AG04449 (cell line): ENCODE measurements around the gene HSBP1.
A peak's percentile ranks its signal among the peaks of the same experiment; 100 is the strongest.

Experiments
- CTCF ChIA-PET: fragments of 350-600 bp; formaldehyde crosslinking; extraction: SDS; loops from one replicate; lab custom pipeline; 2021; ENCODE audit warnings: antibody characterized with exemption; lab: Yijun Ruan, JAX
- POLR2A ChIA-PET: fragments of 400-600, 350-600 bp; formaldehyde crosslinking; extraction: SDS; loops from one replicate; lab custom pipeline; 2020; ENCODE audit warnings: antibody characterized with exemption, inconsistent platforms; lab: Yijun Ruan, JAX
- DNase-seq: peaks from one replicate; pipeline ENCODE4 v3.0.0-alpha.2; 2010; ENCODE audit warnings: low read depth, low spot score
- H3K4me3 ChIP-seq: 2 replicates; pipeline ENCODE4 v1.5.1; 2011; ENCODE audit warnings: low read depth, mild to moderate bottlenecking, control low read depth, low read length
- TF ChIP-seq, protein P1 (sequence below): IDR thresholded peaks from one replicate; pipeline ENCODE4 v1.5.1; 2011; ENCODE audit warnings: mild to moderate bottlenecking, moderate library complexity, low read length, control low read depth, inconsistent platforms; ENCODE audit not compliant: insufficient read depth; ENCODE audit errors: missing control alignments

HSBP1 gene

DNA sequence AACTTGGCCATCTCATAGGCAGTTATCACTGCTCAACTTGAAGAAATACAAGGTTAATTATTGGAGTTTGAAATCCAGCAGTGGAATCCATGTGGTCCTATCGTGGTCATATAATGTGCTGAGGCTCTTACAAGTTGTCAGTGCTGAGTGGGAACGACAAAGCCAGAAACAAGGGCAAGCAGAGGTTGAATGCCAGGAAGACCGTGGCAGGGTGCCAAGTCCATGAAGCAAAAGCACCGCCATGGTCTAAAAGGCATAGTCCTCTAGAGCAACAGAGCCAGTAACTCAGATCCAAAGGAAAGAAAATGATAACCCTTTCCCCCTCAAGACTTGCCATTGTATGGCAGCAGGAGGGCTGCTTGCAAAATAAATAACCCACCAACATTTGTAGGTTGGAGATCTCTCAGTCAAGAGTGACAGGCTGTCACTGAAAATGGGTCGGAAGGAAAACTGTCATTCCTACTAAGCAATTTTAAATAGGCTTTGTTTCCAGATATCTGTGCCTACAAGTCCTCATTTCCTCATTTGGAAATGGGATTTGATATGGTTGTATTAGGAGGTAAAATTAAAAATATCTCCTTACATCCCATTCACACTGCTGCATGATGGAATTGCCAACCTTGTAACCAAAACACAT, 36.4 kb upstream of the HSBP1 start:
- H3K4me3 ChIP-seq: no peak overlapping the region
- ChIA-PET CTCF (no interaction called here), POLR2A (no interaction called here)
- DNase-seq: no peak
- TF ChIP-seq, protein P1, sequence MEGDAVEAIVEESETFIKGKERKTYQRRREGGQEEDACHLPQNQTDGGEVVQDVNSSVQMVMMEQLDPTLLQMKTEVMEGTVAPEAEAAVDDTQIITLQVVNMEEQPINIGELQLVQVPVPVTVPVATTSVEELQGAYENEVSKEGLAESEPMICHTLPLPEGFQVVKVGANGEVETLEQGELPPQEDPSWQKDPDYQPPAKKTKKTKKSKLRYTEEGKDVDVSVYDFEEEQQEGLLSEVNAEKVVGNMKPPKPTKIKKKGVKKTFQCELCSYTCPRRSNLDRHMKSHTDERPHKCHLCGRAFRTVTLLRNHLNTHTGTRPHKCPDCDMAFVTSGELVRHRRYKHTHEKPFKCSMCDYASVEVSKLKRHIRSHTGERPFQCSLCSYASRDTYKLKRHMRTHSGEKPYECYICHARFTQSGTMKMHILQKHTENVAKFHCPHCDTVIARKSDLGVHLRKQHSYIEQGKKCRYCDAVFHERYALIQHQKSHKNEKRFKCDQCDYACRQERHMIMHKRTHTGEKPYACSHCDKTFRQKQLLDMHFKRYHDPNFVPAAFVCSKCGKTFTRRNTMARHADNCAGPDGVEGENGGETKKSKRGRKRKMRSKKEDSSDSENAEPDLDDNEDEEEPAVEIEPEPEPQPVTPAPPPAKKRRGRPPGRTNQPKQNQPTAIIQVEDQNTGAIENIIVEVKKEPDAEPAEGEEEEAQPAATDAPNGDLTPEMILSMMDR: no peak

DNA sequence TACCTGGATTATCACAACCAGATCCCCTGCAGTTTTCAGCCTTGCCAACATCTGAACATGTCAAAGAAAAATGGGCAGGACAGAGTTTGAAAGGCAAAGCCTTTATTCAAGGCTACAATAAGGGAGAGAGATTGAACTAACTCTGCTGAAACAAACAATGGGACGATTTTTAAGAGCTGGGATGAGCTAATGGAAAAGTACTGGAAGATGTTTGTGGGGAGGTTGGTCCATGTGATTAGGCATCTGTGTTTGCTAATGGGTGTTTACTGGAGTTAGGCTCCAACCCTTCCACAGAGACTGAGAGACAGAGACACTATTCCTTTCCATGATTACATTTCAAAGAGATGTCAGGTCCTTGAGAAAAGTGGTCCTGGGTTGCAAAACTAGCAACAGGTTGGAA, 35.0 kb upstream of the HSBP1 start:
- H3K4me3 ChIP-seq: no peak overlapping the region
- CTCF ChIA-PET: no interaction called here
- TF ChIP-seq, protein P1: no peak
- DNase-seq: no peak
- POLR2A ChIA-PET: no interaction called here

DNA sequence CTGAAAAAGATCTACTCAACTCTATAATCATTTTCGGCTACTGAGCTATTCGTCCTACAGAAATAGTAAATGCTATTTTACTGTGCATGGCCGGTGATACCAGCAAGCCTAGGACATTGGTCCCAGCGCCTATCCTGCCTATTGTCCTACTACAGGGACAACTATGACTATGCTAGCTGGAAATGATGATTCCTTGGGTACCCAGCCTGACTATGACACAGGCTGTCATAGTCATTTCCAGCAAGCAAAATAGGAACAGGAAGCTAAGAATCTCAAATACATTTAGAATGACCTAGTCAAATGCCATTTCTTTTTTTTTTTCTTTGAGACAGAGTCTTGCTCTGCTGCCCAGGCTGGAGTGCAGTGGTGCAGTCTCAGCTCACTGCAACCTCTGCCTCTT, 33.7 kb upstream of the HSBP1 start:
- TF ChIP-seq, protein P1: no peak
- CTCF ChIA-PET: no interaction called here
- no peak for DNase-seq
- no peak overlapping the region for H3K4me3 ChIP-seq
- POLR2A ChIA-PET: no interaction called here

DNA sequence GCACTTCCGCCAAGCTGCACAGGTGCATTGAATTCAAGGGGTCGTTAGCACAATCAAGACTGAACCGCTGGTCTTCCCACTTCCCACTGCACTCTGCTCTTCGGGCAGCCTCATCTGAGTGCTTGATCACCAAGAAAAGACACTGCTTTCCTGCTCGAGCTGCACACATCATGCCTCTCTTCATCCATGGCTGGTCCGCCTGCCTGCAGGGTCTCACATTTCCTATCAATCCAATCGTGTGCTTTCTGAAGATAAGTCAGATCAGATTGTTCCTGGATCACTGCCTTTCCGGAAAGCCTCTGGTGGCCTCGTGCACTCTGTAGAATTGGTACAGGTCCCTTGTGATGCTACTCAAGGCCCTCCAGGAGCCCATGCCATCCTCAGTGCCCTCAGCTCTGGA, 30.8 kb upstream of the HSBP1 start:
- DNase-seq: no peak
- ChIA-PET CTCF (no interaction called here), POLR2A (no interaction called here)
- H3K4me3 ChIP-seq: no peak overlapping the region
- TF ChIP-seq, protein P1: no peak

DNA sequence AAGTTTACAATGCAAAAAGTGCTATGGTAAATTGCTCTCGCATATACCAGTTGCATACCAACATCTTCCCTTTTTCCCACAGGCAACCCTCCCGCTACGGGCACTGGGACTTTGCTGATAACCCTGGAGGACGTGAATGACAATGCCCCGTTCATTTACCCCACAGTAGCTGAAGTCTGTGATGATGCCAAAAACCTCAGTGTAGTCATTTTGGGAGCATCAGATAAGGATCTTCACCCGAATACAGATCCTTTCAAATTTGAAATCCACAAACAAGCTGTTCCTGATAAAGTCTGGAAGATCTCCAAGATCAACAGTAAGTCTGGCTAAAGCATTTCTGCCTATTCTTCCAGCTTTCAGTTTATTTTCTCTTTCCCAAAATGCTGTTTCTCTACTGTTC, 27.9 kb upstream of the HSBP1 start:
- CTCF ChIA-PET: no interaction called here
- no peak overlapping the region for H3K4me3 ChIP-seq
- POLR2A ChIA-PET: no interaction called here
- TF ChIP-seq, protein P1: no peak
- peak; percentile 24 for DNase-seq

DNA sequence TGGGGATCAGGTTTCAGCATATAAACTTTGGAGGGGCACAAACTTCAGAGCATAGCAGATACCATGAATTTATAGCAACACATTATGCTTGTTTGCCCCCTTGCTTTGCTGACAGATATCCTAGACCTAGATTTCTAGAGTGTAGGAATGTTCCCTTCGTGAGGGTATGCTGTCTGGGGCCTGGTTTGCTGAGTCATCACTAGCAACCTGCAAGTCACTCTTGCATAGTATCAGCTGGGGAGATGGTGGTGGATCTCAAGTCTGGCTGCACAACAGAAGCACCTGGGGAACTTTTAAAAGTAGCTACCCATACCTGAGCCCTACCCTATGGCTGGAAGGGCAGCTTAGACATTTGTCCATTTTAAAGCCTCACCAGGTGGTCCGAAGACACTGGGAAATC, 22.3 kb upstream of the HSBP1 start:
- ChIA-PET POLR2A (no interaction called here), CTCF (no interaction called here)
- TF ChIP-seq, protein P1: no peak
- DNase-seq: no peak
- H3K4me3 ChIP-seq: no peak overlapping the region
